ENCODE measurements around the gene FBXL7. TPM values are rescaled to one million over a fixed set of nuclear protein-coding genes. Genes with fewer than 3 reads are reported as not detected.

The FBXL7 gene
- total and polyA plus RNA-seq, 8 donors = 0.35 to 2.4 (median 1.2) TPM

GRCh38 chr5:15459200-15459599 lies 40.8 kb upstream of the FBXL7 start:
- WGBS, 2 donors = 28 to 30% methylated on average over 1 of the region's 1 CpG
- H3K36me3 ChIP-seq = no peaks in the 10 kb centered on the region
- no peak overlapping the region for H3K27ac ChIP-seq
- no peaks in the 10 kb centered on the region for H3K27me3 ChIP-seq
- H3K9me3 ChIP-seq = no peaks in the 10 kb centered on the region
- intact Hi-C loops (cut with DNase I) = no loop called here
- FAIRE-seq (no peak), DNase-seq (no peak), ATAC-seq (no peak)
- no peak overlapping the region for H3K4me3 ChIP-seq
- no peaks in the 10 kb centered on the region for H3K4me1 ChIP-seq
- no peak for TF ChIP-seq CTCF (IDR thresholded peaks at IDR 0.05)

GRCh38 chr5:15463231-15463980 lies 36.6 kb upstream of the FBXL7 start:
- FAIRE-seq (no peak), ATAC-seq (no peak), DNase-seq (no peak)
- Histone ChIP-seq H3K4me3 (no peak overlapping the region), H3K9me3 (no peaks in the 10 kb centered on the region), H3K4me1 (no peaks in the 10 kb centered on the region), H3K27me3 (no peaks in the 10 kb centered on the region), H3K36me3 (no peaks in the 10 kb centered on the region), H3K27ac (no peak overlapping the region)
- 39 to 54% methylated on average over 3 of the region's 3 CpGs for WGBS, 2 donors
- TF ChIP-seq CTCF (IDR thresholded peaks at IDR 0.05) = no peak
- intact Hi-C loops (cut with DNase I) = no loop called here

- H3K4me1 ChIP-seq = no peaks in the 10 kb centered on the region
- H3K9me3 ChIP-seq = no peaks in the 10 kb centered on the region
- no peak for DNase-seq
- no peaks in the 10 kb centered on the region for H3K27me3 ChIP-seq
- intact Hi-C loops (cut with DNase I) = no loop called here
- no peak for FAIRE-seq
- H3K4me3 ChIP-seq = no peak overlapping the region
- no peak overlapping the region for H3K27ac ChIP-seq
- H3K36me3 ChIP-seq = no peaks in the 10 kb centered on the region
- 77 to 84% methylated on average over 8 of the region's 8 CpGs for WGBS, 2 donors
- no peak for ATAC-seq
- TF ChIP-seq CTCF (IDR thresholded peaks at IDR 0.05) = no peak
These were observed 27.9 kb upstream of the FBXL7 start for GRCh38 chr5:15472116-15472515.

- FAIRE-seq (no peak), DNase-seq (no peak), ATAC-seq (no peak)
- H3K9me3 ChIP-seq = no peaks in the 10 kb centered on the region
- no peak overlapping the region for H3K27ac ChIP-seq
- no peaks in the 10 kb centered on the region for H3K4me1 ChIP-seq
- H3K36me3 ChIP-seq = no peaks in the 10 kb centered on the region
- no peaks in the 10 kb centered on the region for H3K27me3 ChIP-seq
- no peak overlapping the region for H3K4me3 ChIP-seq
- no peak for TF ChIP-seq CTCF (IDR thresholded peaks at IDR 0.05)
- intact Hi-C loops (cut with DNase I) = no loop called here
These were observed 25.7 kb upstream of the FBXL7 start for GRCh38 chr5:15474143-15474719.

- WGBS, 2 donors = 62 to 72% methylated on average over 7 of the region's 7 CpGs
- no peak for DNase-seq
- no peaks in the 10 kb centered on the region for H3K27me3 ChIP-seq
- H3K9me3 ChIP-seq = no peaks in the 10 kb centered on the region
- no peak for TF ChIP-seq CTCF (IDR thresholded peaks at IDR 0.05)
- no peaks in the 10 kb centered on the region for H3K4me1 ChIP-seq
- intact Hi-C loops (cut with DNase I) = no loop called here
- ATAC-seq = no peak
- H3K4me3 ChIP-seq = no peak overlapping the region
- H3K36me3 ChIP-seq = no peaks in the 10 kb centered on the region
- no peak for FAIRE-seq
- no peak overlapping the region for H3K27ac ChIP-seq
These were observed 24.6 kb upstream of the FBXL7 start for GRCh38 chr5:15475367-15475766.
